ENCODE results near the gene CEP95. TPM values are rescaled to one million over a fixed set of nuclear protein-coding genes. Genes with fewer than 3 reads are reported as not detected.
"Not testable (repeated sequence)": the region's sequence is repeated elsewhere in the genome, so short reads cannot be mapped to it uniquely, and the experiment has no call there.

The CEP95 gene
- total RNA-seq, 1 experiment from 2014 or later, result 17.5 TPM

DNA sequence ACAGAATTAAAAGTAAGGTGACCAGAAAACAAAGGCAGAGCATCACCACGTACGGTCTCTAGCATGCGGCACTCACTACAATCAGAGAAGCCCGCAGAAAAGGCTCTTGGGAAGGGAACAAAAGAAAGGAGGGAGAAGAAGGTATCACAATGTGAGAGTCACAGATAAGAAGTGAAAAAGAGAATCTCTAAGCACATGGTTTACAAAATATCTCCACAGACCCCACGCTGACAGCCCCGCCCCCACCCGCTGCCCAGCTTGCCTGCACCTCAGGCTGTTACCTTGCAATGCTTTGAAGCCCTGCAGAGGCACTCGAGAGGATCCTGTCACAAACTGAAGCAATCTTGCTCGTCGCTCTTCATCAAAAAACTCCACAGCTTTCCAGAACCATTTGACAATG is 40.5 kb downstream of the CEP95 start:
- DNase-seq (ENCODE audit: low spot score), result peak; percentile 75
- in situ Hi-C loops (cut with HindIII; ENCODE audit: low sequenced_read_pairs), result no loop called here

DNA sequence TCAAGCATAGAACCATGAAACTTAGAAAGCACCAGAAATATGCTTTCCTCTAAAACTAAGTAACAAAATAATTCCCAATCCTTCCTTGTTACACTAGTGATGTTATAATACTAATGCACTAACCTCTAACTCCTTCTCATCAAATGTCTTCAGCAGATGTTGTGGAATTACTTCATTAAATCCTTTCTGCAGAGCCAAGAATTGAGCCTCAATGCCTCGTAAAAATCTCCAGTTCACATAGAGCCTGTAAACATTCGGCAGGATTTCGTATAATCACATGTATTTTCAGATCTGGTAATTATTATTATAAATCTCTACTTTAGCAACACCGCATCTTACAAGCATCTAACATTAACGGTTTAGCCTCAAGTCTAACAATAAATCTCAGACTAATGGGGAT is 44.7 kb downstream of the CEP95 start:
- no peak for DNase-seq (ENCODE audit: low spot score)
- in situ Hi-C loops (cut with HindIII; ENCODE audit: low sequenced_read_pairs), result no loop called here

DNA sequence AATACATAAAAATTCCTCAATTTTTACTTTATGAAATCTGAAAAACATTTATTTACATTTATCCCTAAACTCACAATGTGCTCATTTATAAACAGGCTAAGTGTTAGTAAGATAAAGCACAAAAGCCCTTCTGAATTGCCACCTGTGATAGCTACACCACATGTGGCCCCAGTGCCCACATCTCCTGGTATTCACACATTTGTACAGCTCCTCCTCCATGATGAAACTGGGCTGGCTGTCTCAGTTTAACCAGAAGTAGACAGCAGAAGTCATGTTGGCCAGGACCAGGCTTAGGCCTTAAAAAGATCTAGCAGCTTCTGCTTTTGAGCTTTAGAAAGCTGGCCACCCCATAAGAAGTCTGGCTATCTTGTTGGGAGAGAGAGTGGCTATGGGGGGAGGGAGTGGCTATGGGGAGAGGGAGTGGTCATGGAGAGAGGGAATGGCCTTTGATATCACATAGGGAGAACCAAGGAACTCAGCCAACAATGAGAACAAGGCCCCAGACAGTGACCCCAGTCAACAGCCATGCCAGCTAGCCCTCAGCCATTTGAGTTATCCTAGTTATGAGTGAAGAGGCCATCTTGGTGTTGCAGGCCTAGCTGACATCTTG is 47.4 kb downstream of the CEP95 start:
- in situ Hi-C loops (cut with HindIII; ENCODE audit: low sequenced_read_pairs), result no loop called here
- DNase-seq (ENCODE audit: low spot score), result no peak

DNA sequence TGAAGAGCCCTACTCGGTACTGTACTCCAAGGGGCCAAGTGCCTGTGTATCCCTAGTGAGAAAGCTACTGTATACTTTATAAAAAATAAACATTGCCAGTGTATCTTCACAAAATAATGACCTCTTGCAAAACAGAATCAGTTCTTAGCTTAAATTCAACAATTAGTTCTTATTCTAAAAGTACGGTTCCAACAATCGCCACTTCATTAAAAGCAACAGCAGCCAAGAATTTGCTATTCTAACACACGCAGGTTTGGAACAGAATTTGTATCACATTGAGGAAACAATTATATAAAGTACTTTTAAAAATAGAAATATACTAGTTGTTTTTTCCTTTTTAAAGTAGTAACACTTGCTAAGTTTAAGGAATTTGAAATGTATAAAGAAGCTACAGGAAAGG is 48.5 kb downstream of the CEP95 start:
- DNase-seq (ENCODE audit: low spot score), result no peak
- in situ Hi-C loops (cut with HindIII; ENCODE audit: low sequenced_read_pairs), result no loop called here

DNA sequence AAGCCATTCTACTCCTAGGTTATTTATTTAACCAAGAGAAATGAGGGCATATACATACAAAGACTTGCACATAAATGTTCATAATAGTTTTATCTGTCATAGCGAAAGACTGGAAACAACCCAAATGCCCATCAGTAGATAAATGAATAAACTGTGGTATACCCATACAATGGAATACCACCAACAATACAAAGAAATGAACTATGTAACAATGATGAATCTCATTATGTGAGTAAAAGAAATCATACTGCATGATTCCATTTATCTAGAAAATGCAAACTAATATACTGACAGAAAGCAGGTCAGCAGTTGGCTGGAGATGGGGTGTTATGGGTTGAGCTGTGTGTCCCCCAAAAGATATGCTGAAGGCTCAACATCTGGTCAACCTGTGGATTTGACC is 57.3 kb downstream of the CEP95 start:
- in situ Hi-C loops (cut with HindIII; ENCODE audit: low sequenced_read_pairs), result no loop called here
- no peak for DNase-seq (ENCODE audit: low spot score)

DNA sequence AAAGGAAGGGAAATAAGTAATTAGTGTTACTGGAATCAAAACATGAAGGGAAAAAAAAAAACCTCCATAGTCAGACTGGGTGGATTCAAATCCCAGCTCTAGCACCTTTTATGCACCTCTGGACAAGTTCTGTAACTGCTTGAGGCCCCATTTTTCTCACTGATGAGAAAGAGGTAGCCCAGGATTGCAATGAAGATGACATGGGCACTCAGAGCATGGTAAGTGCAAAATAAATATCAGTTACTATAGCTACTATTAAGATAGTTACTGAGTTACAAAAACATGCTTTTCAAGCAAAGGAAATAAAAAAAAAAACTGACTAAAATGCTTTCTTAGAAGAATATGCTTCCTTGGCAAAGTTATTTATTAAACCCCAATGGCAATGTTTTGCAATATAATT is 58.8 kb downstream of the CEP95 start:
- in situ Hi-C loops (cut with HindIII; ENCODE audit: low sequenced_read_pairs), result no loop called here

DNA sequence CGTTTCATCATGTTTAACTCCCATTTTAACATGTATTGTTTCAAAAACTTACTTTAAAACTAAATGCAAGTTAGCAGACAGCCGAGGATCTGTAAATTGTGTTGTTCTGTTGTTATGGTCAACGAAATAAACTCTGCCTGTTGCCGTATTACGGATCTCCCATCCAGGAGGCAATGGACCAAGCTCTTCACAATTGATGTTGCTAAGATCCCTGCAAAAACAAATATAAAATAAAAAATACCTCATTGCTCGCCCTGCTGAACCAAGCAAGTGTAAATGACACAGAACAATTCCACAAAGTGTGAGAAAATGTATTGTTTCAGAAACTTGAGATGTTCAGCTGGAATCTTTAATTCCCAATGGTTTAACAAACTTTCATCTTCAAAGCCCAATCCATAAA is 65.0 kb downstream of the CEP95 start:
- DNase-seq (ENCODE audit: low spot score), result no peak
- in situ Hi-C loops (cut with HindIII; ENCODE audit: low sequenced_read_pairs), result no loop called here

More for the DNA sequence above, 58.8 kb downstream of the CEP95 start:
- DNase-seq (ENCODE audit: low spot score), result no peak

DNA sequence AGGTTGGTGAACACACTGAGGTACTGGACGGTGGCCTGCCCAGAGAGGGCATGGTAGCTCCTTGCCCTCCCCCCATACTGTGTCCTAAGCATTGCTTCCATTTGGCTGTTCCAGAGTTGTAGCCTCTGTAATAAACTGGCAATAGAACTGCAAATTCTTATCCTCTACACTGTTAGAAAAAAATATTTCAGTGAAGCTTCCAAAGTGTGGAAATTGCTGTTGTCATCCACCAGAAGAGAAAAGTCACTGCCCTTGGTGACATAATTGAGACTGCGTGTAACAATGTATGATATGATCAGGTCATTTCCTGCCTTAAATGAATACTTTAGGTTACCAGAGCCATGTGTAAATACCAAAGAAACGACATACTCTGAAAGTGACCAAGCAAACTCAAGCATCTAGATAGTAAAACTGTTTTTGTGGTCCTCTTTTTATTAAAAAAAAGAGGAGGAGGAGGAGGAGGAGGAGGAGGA is 65.9 kb downstream of the CEP95 start:
- no peak for DNase-seq (ENCODE audit: low spot score)
- in situ Hi-C loops (cut with HindIII; ENCODE audit: low sequenced_read_pairs), result no loop called here

DNA sequence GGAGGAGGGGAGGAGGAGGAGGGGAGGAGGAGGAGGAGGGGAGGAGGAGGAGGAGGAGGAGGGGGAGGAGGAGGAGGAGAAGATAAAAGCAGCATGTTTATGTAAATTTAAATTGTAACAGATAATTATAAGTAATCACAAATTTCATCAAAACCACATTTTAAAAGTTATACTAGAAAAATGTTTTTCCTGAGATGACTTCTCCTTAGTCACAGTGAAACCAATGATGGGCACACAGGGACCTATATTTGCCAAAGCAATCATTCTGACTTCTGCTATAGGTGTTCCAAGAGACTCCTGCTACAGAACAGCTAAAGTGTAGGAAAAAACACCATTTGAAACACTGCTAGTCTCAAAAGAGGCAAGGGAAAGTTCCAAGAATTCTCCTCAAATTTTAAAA is 66.4 kb downstream of the CEP95 start:
- DNase-seq (ENCODE audit: low spot score), result no peak
- in situ Hi-C loops (cut with HindIII; ENCODE audit: low sequenced_read_pairs), result no loop called here

DNA sequence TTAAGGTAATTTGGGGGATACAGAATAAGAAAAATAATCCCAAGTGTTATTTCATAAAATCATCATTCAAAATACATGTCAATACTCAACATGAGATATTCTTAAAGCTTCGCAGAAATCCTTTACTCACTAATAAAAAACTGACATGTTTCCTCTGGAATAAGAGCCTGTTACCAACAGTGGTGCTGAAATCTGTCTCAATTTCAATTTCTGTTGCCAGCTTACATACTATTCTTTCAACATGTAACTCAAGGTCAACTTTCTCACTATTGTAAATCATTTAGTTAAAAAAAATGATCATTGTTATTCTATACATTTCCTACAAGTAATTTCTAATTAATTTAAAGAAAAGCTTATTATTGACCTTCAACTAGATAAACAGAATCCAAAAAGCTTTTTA is 67.9 kb downstream of the CEP95 start:
- DNase-seq (ENCODE audit: low spot score), result no peak
- in situ Hi-C loops (cut with HindIII; ENCODE audit: low sequenced_read_pairs), result no loop called here

DNA sequence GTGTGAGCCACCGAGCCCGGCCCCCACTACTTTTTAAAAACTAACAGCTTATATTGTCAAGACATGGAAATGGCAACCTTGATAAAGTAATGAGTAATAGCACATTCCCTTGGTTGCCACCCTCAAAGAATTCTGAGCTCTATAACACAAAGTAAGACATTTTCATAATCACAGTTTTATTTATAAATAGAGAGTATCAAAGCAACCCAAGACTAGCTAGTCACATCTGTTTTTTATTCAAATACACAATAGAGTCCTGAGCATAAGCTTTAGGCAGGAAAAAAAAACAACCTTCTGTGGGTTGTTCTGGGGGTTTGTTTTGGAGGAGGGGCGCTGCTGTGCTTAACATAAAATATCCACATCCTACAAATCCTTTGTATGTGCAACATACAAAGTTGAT is 68.7 kb downstream of the CEP95 start:
- no peak for DNase-seq (ENCODE audit: low spot score)
- in situ Hi-C loops (cut with HindIII; ENCODE audit: low sequenced_read_pairs), result no loop called here

DNA sequence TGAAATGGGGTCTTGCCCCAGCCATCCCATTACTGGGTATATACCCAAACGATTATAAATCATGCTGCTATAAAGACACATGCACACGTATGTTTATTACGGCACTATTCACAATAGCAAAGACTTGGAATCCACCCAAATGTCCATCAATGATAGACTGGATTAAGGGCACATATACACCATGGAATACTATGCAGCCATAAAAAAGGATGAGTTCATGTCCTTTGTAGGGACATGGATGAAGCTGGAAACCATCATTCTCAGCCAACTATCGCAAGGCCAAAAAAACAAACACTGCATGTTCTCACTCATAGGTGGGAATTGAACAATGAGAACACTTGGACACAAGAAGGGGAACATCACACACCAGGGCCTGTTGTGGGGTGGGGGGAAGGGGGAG is 70.2 kb downstream of the CEP95 start:
- in situ Hi-C loops (cut with HindIII; ENCODE audit: low sequenced_read_pairs); DNase-seq (ENCODE audit: low spot score): not testable (repeated sequence)

DNA sequence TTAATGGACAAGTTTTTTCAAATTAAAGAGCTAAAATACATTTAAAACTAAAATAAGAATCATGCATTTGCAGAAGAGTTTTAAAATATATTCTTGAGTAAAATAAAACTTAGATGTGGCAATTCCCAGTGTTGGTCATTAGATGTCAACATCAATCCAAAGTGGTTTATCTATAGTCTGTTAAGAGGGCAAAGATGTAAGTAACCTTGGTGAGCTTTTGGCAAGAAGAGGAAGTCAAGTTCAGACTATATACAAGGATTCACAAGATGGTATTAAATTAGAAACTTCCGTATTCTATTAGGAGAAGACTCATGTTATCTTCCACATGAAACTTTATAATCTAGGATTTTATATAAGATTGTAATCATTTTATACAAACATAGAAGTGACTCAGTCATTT is 73.1 kb downstream of the CEP95 start:
- in situ Hi-C loops (cut with HindIII; ENCODE audit: low sequenced_read_pairs), result no loop called here
- DNase-seq (ENCODE audit: low spot score), result no peak

DNA sequence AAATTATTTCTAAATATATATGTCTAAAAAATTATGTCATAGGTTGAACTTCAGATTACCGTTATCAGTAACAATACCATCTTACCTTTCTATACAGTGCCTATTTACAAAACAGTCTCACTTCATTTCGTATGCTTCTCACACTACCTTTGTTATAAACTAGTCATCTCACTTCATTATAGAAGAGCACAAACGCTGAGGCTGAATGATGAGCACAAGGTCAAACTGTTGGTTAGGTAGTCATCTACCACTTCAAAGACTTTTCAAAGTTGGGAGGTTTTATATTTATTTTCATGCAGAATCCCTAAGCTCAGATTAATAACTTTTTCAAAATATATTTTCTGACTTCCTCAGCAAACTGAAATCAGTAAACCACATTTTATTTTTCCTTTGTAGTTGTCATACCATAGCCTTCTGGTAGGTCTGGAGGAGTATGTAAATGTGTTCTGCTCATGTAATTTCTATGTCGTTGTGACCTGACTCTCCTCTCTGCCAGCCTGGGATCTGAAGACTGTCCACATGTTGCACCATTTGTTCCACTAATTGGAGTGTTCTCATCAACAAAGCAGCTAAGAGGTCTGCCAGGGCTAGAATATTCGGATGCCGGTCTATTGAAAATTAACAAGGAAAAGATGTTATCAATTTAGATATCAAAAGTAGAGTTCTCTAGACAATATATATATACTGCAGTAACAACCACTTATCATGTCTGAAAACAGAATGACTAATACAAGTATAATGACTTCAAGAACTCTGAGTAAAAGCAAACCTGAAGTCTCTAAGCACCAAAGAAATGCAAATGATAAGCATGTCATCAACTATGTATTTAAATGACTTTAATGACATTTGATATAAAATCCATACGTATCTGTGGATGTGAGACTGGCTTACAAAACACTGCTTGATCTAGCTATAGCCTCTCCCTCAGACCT is 73.9 kb downstream of the CEP95 start:
- in situ Hi-C loops (cut with HindIII; ENCODE audit: low sequenced_read_pairs), result no loop called here
- peak; percentile 50 for DNase-seq (ENCODE audit: low spot score)

DNA sequence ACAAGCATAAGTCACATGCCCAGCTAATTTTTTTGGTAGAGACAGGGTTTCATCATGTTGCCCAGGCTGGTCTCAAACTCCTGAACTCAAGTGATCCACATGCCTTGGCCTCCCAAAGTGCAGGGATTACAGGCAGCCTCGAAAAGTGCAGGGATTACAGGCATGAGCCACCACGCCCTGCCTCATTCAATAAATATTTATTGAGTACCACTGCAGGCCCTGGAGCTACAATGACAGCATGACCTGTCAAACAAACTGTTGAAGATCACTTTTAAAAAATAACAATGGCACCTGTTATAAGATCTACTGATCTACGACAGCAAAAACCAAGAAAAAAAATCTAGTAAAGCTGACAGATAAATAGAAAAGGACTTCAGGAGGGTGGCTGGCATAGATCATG is 76.3 kb downstream of the CEP95 start:
- in situ Hi-C loops (cut with HindIII; ENCODE audit: low sequenced_read_pairs), result no loop called here
- no peak for DNase-seq (ENCODE audit: low spot score)

DNA sequence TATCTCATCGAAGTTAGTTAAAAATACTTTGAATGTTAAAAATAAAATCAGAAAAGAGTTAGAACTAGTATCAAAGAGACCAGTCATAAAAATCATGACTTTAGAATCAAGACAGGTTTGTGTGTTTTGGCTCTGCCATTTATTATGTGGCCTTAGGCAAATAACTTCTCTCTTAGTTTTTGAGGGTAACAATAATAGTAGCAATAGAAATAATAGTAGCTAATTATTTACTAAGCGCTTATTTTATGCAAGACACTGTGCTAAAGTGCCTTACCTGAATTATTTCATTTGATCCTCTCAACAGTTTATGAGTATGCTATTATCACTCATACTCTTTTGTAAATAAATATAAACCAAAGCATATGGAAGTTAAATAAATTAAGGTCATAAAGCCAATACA is 78.4 kb downstream of the CEP95 start:
- in situ Hi-C loops (cut with HindIII; ENCODE audit: low sequenced_read_pairs), result no loop called here
- no peak for DNase-seq (ENCODE audit: low spot score)

Other genes starting within 250 kb of the CEP95 start
- 7.4 and 22.7 TPM in 2 replicates for gene TEX2, start 243.7 kb upstream of the CEP95 start, total RNA-seq (2014; rRNA removed; shearing (Covaris generic))
- 0.06 TPM in 1 of 2 replicates, not detected in the other for gene PECAM1, start 116.1 kb upstream of the CEP95 start, total RNA-seq (2014; rRNA removed; shearing (Covaris generic))
- not detected in 2 replicates for gene MILR1, start 57.9 kb upstream of the CEP95 start, total RNA-seq (2014; rRNA removed; shearing (Covaris generic))
- gene POLG2, start 9.9 kb upstream of the CEP95 start, total RNA-seq (2014; rRNA removed; shearing (Covaris generic)), result 7.3 and 18.5 TPM in 2 replicates
- gene DDX5, start 688 bp upstream of the CEP95 start, total RNA-seq (2014; rRNA removed; shearing (Covaris generic)), result 397 and 498 TPM in 2 replicates
- 34.8 and 44.1 TPM in 2 replicates for gene SMURF2, start 155.3 kb downstream of the CEP95 start, total RNA-seq (2014; rRNA removed; shearing (Covaris generic))